ENCODE data around the gene FAM241A.
A peak's percentile ranks its signal among the peaks of the same experiment; 100 is the strongest.

DNA sequence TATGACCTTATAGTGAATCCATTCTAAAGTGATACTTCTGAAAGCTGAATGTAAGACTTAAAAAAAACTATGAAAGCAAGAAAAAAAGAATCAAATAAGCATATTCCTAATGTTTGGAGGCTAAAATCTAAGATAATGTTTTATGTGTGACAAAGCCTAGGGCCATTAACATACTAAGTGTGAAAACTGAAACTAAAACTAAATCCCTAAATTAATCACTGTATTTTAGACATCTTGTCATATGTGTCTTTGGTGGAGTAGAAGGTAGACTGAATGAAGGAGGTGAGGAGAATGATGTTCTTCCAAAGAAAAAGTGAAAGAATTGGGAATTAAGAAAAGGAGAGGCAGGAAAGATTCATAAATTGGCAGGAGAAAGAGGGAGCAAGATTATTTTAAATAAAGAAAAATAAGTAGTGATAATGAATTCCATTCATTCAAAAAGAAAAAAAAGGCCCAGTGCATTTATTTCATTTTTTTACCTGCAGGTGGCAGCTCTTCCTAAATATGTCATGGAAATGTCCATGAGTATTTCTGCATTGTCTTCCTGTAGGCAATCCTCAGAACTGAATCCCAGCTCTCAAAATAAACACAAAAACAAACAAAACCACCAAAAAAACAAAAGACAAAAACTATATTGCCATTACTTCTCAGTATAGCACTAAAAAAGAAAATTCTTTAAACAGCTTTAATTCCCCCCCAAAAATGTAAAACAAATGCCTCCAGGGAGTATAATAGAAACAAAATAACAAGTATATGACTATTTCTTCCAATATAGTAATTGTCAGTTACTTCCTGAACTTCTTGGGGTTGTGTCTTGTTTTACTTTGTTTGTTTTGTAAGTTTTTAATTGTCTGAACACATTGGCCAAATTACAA, 69.4 kb downstream of the FAM241A start:
- TF ChIP-seq, protein P1, sequence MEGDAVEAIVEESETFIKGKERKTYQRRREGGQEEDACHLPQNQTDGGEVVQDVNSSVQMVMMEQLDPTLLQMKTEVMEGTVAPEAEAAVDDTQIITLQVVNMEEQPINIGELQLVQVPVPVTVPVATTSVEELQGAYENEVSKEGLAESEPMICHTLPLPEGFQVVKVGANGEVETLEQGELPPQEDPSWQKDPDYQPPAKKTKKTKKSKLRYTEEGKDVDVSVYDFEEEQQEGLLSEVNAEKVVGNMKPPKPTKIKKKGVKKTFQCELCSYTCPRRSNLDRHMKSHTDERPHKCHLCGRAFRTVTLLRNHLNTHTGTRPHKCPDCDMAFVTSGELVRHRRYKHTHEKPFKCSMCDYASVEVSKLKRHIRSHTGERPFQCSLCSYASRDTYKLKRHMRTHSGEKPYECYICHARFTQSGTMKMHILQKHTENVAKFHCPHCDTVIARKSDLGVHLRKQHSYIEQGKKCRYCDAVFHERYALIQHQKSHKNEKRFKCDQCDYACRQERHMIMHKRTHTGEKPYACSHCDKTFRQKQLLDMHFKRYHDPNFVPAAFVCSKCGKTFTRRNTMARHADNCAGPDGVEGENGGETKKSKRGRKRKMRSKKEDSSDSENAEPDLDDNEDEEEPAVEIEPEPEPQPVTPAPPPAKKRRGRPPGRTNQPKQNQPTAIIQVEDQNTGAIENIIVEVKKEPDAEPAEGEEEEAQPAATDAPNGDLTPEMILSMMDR (IDR thresholded peaks at IDR 0.05), result peak; percentile 26 to 57 (median 42)
- TF ChIP-seq POLR2A (IDR thresholded peaks at IDR 0.05) (no peak), EP300 (IDR thresholded peaks at IDR 0.05) (no peak), POLR2AphosphoS5 (IDR thresholded peaks at IDR 0.05) (no peak)

All from upper lobe of left lung (tissue), 4 donors.